PC-9 (cell line): ENCODE data around the gene LPCAT1.
"Not testable (repeated sequence)": the region's sequence is repeated elsewhere in the genome, so short reads cannot be mapped to it uniquely, and the experiment has no call there.

Experiments
- EZH2 ChIP-seq: fragments of 200-600 bp; sonication (generic); IDR thresholded peaks from 2 replicates; pipeline ENCODE4 v1.8.0; 2017; ENCODE audit warnings: antibody characterized with exemption, low read depth
- TF ChIP-seq, protein P1 (sequence below): fragments of 200-600 bp; sonication (generic); conservative IDR thresholded peaks from 2 replicates; pipeline ENCODE4 v1.6.1; 2017; ENCODE audit warnings: mixed run types, antibody characterized with exemption, mild to moderate bottlenecking, moderate library complexity

DNA sequence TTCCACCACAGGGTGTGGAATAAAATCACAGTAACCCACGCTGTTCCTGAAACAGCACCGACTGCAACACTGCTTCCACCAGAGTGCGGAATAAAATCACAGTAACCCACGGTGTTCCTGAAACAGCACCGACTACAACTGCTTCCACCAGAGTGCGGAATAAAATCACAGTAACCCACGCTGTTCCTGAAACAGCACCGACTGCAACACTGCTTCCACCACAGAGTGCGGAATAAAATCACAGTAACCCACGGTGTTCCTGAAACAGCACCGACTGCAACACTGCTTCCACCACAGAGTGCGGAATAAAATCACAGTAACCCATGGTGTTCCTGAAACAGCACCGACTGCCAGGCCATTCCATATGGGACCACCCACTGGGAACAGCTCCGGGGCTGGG, 18.7 kb downstream of the LPCAT1 start:
- TF ChIP-seq, protein P1, sequence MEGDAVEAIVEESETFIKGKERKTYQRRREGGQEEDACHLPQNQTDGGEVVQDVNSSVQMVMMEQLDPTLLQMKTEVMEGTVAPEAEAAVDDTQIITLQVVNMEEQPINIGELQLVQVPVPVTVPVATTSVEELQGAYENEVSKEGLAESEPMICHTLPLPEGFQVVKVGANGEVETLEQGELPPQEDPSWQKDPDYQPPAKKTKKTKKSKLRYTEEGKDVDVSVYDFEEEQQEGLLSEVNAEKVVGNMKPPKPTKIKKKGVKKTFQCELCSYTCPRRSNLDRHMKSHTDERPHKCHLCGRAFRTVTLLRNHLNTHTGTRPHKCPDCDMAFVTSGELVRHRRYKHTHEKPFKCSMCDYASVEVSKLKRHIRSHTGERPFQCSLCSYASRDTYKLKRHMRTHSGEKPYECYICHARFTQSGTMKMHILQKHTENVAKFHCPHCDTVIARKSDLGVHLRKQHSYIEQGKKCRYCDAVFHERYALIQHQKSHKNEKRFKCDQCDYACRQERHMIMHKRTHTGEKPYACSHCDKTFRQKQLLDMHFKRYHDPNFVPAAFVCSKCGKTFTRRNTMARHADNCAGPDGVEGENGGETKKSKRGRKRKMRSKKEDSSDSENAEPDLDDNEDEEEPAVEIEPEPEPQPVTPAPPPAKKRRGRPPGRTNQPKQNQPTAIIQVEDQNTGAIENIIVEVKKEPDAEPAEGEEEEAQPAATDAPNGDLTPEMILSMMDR, result not testable (repeated sequence)
- not testable (repeated sequence) for TF ChIP-seq EZH2
